Measurements from ENCODE around the gene ARMC2. TPM values are rescaled to one million over a fixed set of nuclear protein-coding genes. Genes with fewer than 3 reads are reported as not detected.

The ARMC2 gene
- total RNA-seq, 1 donor from 2014 or later, result 5.2 TPM

DNA sequence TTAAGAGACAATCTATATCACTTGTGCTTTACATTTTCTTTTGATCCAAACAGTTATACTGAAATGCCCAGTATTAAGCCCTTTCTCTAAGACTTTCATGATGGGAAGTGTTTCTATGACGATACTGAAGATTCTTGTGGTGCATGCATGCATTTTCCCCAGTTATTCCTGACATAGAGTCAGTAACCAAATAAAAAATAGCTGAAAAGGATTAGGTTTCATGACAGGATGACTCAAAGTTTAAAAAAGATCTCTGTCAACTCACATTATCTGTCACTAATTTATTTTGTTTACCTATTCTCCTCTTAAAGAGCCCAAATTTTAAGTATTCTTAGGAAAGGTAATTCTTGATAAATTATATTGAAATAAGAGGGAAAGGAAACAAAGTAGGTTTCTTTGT is 148.0 kb downstream of the ARMC2 start:
- H3K4me3 Mint-ChIP-seq (ENCODE audit: unreplicated experiment), result no peak overlapping the region
- Histone ChIP-seq H3K27ac (ENCODE audit: low read depth, low read length) (no peak overlapping the region), H3K4me3 (ENCODE audit: insufficient read depth, low read depth, low read length) (no peak overlapping the region), H4K20me1 (ENCODE audit: insufficient read depth, low read length) (peaks cover 1% of the 10 kb centered on the region), H3K4me1 (ENCODE audit: insufficient read depth, low read length) (no peaks in the 10 kb centered on the region), H3K27me3 (ENCODE audit: insufficient read depth, low read length) (no peaks in the 10 kb centered on the region), H3K36me3 (ENCODE audit: insufficient read depth, low read length) (peaks cover 9% of the 10 kb centered on the region), H2AFZ (ENCODE audit: low read depth, low read length) (no peak overlapping the region), H3K79me2 (ENCODE audit: insufficient read depth, low read length) (no peaks in the 10 kb centered on the region), H3K9ac (ENCODE audit: low read length) (no peak overlapping the region), H3K4me2 (ENCODE audit: low read length) (no peak overlapping the region), H3K9me3 (ENCODE audit: insufficient read depth, low read depth, low read length) (no peaks in the 10 kb centered on the region)
- no peaks in the 10 kb centered on the region for H3K27me3 Mint-ChIP-seq (ENCODE audit: low read depth, unreplicated experiment)
- H3K27ac Mint-ChIP-seq (ENCODE audit: unreplicated experiment), result no peak overlapping the region
- DNase-seq (ENCODE audit: low read depth) (no peak), FAIRE-seq (no peak)
- H3K36me3 Mint-ChIP-seq (ENCODE audit: low read depth, unreplicated experiment), result peaks cover 9% of the 10 kb centered on the region
- TF ChIP-seq CTCF (IDR thresholded peaks at IDR 0.05; ENCODE audit: insufficient read depth, low read depth, low read length) (no peak), EZH2 (IDR thresholded peaks at IDR 0.05; ENCODE audit: insufficient read depth, low read length) (no peak)
- H3K9me3 Mint-ChIP-seq (ENCODE audit: unreplicated experiment), result no peaks in the 10 kb centered on the region
- no peaks in the 10 kb centered on the region for H3K4me1 Mint-ChIP-seq (ENCODE audit: low read depth, unreplicated experiment)

DNA sequence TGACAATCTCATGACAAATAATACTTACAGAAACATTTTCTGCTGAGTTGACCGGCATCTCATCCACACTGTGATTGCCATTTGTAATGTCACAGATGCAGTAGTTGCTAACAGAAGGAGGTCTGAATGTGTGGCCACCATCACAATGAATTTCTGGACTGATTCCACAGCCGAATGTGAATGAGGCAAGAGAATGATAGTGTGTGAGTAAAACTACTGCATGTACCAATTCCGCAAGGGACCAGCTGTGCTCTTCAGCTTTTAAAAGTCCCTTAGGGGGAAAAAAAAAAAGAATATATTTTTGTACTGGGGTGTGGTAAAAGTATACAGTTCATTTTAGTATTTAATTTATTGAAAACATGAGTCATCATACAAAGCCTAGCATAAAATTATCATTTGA is 150.3 kb downstream of the ARMC2 start:
- H4K20me1 ChIP-seq (ENCODE audit: insufficient read depth, low read length), result peaks cover 16% of the 10 kb centered on the region
- H3K9ac ChIP-seq (ENCODE audit: low read length), result no peak overlapping the region
- no peaks in the 10 kb centered on the region for H3K4me1 ChIP-seq (ENCODE audit: insufficient read depth, low read length)
- Mint-ChIP-seq H3K27ac (ENCODE audit: unreplicated experiment) (no peak overlapping the region), H3K36me3 (ENCODE audit: low read depth, unreplicated experiment) (peaks cover 2% of the 10 kb centered on the region), H3K27me3 (ENCODE audit: low read depth, unreplicated experiment) (no peaks in the 10 kb centered on the region), H3K4me3 (ENCODE audit: unreplicated experiment) (no peak overlapping the region), H3K4me1 (ENCODE audit: low read depth, unreplicated experiment) (no peaks in the 10 kb centered on the region), H3K9me3 (ENCODE audit: unreplicated experiment) (no peaks in the 10 kb centered on the region)
- H3K4me2 ChIP-seq (ENCODE audit: low read length), result no peak overlapping the region
- no peaks in the 10 kb centered on the region for H3K9me3 ChIP-seq (ENCODE audit: insufficient read depth, low read depth, low read length)
- FAIRE-seq (no peak), DNase-seq (ENCODE audit: low read depth) (no peak)
- peaks cover 6% of the 10 kb centered on the region for H3K79me2 ChIP-seq (ENCODE audit: insufficient read depth, low read length)
- H3K36me3 ChIP-seq (ENCODE audit: insufficient read depth, low read length), result peaks cover 9% of the 10 kb centered on the region
- H3K4me3 ChIP-seq (ENCODE audit: insufficient read depth, low read depth, low read length), result no peak overlapping the region
- no peak overlapping the region for H3K27ac ChIP-seq (ENCODE audit: low read depth, low read length)
- TF ChIP-seq EZH2 (IDR thresholded peaks at IDR 0.05; ENCODE audit: insufficient read depth, low read length) (no peak), CTCF (IDR thresholded peaks at IDR 0.05; ENCODE audit: insufficient read depth, low read depth, low read length) (no peak)
- H2AFZ ChIP-seq (ENCODE audit: low read depth, low read length), result no peak overlapping the region
- H3K27me3 ChIP-seq (ENCODE audit: insufficient read depth, low read length), result no peaks in the 10 kb centered on the region

DNA sequence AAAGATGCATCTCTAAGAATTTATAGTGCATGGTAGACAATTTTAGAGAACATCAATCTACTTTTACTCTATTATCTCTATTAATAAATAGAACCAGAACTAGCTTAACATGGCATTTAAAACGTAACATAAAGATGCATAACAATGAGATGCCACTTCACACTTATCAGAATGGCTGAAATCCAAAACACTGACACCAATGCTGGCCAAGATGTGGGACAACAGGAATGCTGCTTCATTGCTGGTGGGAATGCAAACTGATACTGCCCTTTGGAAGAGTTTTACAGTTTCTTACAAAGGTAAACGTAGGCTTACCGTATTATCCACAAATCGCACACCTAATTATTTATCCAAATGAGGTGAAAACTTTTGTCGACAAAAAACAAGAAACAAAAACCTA is 151.2 kb downstream of the ARMC2 start:
- H3K27ac Mint-ChIP-seq (ENCODE audit: unreplicated experiment), result no peak overlapping the region
- H3K27ac ChIP-seq (ENCODE audit: low read depth, low read length), result no peak overlapping the region
- no peaks in the 10 kb centered on the region for H3K9me3 ChIP-seq (ENCODE audit: insufficient read depth, low read depth, low read length)
- H3K4me1 Mint-ChIP-seq (ENCODE audit: low read depth, unreplicated experiment), result peaks cover 4% of the 10 kb centered on the region
- H4K20me1 ChIP-seq (ENCODE audit: insufficient read depth, low read length), result peaks cover 17% of the 10 kb centered on the region
- H3K9me3 Mint-ChIP-seq (ENCODE audit: unreplicated experiment), result no peaks in the 10 kb centered on the region
- no peaks in the 10 kb centered on the region for H3K27me3 ChIP-seq (ENCODE audit: insufficient read depth, low read length)
- no peak overlapping the region for H3K4me2 ChIP-seq (ENCODE audit: low read length)
- no peak overlapping the region for H3K9ac ChIP-seq (ENCODE audit: low read length)
- FAIRE-seq, result no peak
- no peak for TF ChIP-seq EZH2 (IDR thresholded peaks at IDR 0.05; ENCODE audit: insufficient read depth, low read length)
- no peak for TF ChIP-seq CTCF (IDR thresholded peaks at IDR 0.05; ENCODE audit: insufficient read depth, low read depth, low read length)
- H3K36me3 Mint-ChIP-seq (ENCODE audit: low read depth, unreplicated experiment), result peaks cover 2% of the 10 kb centered on the region
- H3K36me3 ChIP-seq (ENCODE audit: insufficient read depth, low read length), result peaks cover 7% of the 10 kb centered on the region
- H3K27me3 Mint-ChIP-seq (ENCODE audit: low read depth, unreplicated experiment), result no peaks in the 10 kb centered on the region
- H2AFZ ChIP-seq (ENCODE audit: low read depth, low read length), result no peak overlapping the region
- H3K4me3 Mint-ChIP-seq (ENCODE audit: unreplicated experiment), result no peak overlapping the region
- peaks cover 12% of the 10 kb centered on the region for H3K79me2 ChIP-seq (ENCODE audit: insufficient read depth, low read length)
- no peaks in the 10 kb centered on the region for H3K4me1 ChIP-seq (ENCODE audit: insufficient read depth, low read length)
- no peak overlapping the region for H3K4me3 ChIP-seq (ENCODE audit: insufficient read depth, low read depth, low read length)
- DNase-seq (ENCODE audit: low read depth), result no peak
